ENCODE results near the gene USP6NL.
"Not testable (repeated sequence)": the region's sequence is repeated elsewhere in the genome, so short reads cannot be mapped to it uniquely, and the experiment has no call there.

USP6NL gene

DNA sequence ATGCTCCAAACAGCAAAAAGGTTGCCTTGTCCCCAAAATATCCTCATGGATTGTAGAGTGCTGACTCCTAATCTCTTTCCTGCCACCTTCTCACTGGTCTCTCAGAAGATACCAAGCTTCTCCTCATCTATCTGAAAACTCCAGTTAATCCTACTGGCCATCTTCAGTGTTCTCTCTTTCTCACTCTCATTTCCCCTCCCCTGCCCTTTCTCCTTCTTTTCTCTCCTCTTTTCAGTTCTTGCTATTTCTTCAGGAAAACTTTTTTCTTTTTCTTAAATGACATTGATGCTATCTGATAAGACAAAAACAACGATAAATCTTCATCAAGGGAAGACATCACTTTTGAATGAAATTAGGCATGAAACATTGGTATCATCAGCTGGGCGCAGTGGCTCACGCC is 109.8 kb downstream of the USP6NL start:
- in situ Hi-C loops (cut with MboI; ENCODE audit: low pct_unique_long_range_greater_than_20kb, low sequenced_read_pairs), result no loop called here

DNA sequence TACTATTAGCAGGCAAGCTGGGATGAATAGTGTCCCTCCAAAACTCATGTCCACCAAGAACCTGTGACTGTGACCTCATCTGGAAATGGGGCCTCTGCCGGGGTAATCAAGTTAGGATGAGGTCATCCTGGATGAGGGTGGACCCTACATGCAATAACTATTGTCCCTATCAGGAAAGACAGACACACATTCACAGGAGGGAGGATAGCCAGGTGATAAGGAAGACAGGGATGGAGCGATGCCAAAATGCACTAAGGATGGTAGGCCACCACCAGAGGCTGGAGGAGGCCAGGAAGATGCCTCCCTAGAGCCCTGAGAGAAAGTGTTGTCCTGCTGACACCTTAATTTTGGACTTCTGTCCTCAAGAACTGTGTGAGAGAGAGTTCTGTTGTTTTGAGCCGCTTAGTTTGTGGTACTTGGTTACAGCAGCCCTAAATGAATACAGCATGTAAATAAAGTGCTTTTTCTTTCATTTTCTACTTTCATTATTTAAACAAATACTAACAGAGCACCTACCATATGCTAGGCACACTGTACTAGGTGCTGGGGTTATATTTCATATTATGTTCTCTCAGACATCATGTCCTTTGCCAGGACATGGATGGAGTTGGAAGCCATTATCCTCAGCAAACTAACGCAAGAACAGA is 111.9 kb downstream of the USP6NL start:
- in situ Hi-C loops (cut with MboI; ENCODE audit: low pct_unique_long_range_greater_than_20kb, low sequenced_read_pairs), result no loop called here
- DNase-seq, result no peak

More for the DNA sequence above, 109.8 kb downstream of the USP6NL start:
- DNase-seq, result no peak

DNA sequence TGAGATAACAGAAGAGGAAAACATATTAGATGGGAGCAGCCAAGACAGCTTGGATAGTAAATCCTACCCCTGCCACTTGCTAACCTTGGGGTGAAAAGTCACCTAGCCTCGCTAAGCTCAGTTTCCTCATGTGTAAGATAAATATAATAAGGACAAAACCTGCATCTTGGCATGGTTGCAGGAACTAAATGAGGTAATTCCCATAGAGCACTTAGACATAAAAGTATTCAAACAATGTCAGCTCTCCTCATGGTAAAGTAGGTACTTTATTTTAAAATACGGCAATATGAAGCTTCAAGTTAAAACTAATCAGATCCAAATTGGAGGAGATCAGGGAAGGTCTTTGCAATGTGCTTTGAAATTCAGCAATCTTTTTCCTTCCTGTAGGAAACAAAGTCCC is 113.1 kb downstream of the USP6NL start:
- in situ Hi-C loops (cut with MboI; ENCODE audit: low pct_unique_long_range_greater_than_20kb, low sequenced_read_pairs), result no loop called here
- DNase-seq, result no peak

DNA sequence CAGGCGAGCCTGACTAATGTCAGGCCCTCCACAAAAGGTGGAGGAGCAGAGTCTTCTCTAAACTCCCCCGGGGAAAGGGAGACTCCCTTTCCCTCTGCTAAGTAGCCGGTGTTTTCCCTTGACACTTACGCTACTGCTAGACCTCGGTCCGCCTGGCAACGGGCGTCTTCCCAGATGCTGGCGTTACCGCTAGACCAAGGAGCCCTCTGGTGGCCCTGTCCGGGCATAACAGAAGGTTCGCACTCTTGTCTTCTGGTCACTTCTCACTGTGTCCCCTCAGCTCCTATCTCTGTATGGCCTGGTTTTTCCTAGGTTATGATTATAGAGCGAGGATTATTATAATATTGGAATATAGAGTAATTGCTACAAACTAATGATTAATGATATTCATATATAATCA is 116.5 kb downstream of the USP6NL start:
- in situ Hi-C loops (cut with MboI; ENCODE audit: low pct_unique_long_range_greater_than_20kb, low sequenced_read_pairs), result not testable (repeated sequence)

DNA sequence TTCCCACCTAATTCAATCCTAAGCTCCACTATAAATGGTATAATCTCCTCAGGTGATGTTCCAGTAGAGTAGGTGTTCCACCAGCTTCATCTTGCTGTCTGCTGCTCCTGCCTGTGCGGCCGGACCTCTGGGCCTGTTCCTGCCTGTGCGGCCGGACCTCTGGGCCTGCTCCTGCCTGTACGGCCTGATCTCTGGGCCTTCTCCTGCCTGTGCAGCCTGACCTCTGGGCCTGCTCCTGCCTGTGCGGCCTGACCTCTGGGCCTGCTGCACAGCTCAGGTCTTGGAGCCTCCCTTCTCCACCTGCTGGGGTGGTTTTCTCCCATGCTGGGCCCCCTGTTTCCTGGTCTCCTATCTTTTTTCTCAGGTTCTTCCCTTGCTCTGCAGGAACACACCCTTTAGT is 117.8 kb downstream of the USP6NL start:
- no peak for DNase-seq
- in situ Hi-C loops (cut with MboI; ENCODE audit: low pct_unique_long_range_greater_than_20kb, low sequenced_read_pairs), result no loop called here

More for the DNA sequence above, 116.5 kb downstream of the USP6NL start:
- not testable (repeated sequence) for DNase-seq

DNA sequence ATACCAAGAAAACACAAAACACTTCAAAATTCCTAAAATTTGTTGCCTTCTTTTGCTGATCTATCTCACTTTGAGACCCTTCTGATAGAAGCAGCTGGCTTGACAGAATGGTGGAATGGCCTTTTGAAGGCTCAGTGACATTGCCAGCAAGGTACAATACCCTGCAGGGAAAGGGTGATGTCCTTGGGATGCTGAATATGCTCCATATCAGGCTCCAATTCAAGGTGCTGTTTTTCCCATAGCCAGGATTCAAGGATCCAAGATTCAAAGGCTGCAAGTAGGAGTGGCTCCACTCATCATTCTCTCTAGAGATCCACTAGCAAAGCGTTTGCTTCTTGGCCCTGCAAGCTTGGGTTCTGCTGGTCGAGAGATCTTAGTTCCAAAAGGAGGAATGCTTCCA is 120.4 kb downstream of the USP6NL start:
- in situ Hi-C loops (cut with MboI; ENCODE audit: low pct_unique_long_range_greater_than_20kb, low sequenced_read_pairs), result no loop called here
- DNase-seq, result no peak

DNA sequence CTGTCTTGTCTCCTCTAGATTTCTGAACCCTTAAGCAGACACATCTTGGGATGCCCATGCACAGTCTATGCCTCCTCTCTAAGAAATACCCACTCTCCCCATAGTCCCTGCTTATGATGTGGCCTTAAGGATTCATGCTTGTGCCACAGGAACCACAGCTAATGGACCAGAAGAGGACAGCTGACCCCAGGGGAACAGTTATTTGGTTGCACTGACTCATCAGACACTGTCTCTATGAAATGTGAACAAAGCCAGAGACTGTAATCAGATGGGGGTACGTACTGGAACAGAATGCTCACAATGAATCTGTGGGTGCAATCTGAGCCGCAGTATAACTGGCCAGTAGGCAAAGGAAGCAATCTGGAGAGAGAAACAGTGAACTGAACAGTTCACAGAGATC is 121.9 kb downstream of the USP6NL start:
- in situ Hi-C loops (cut with MboI; ENCODE audit: low pct_unique_long_range_greater_than_20kb, low sequenced_read_pairs), result no loop called here
- DNase-seq, result no peak

DNA sequence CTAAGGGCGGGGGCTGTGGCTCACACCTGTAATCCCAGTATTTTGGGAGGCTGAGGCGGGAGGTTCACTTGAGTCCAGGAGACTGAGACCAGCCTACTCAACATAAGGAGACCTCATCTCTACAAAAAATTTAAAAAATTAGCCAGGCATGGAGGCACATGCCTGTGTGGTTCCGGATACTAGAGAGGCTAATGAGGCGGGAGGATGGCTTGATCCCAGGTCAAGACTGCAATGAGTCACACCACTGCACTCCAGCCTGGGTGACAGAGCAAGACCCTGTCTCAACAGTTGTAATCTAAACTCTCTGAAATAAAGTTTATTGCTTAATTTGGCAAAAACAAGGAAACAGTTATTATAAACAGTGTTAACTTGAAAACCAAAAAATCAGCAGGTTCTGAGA is 123.3 kb downstream of the USP6NL start:
- in situ Hi-C loops (cut with MboI; ENCODE audit: low pct_unique_long_range_greater_than_20kb, low sequenced_read_pairs), result no loop called here
- no peak for DNase-seq

DNA sequence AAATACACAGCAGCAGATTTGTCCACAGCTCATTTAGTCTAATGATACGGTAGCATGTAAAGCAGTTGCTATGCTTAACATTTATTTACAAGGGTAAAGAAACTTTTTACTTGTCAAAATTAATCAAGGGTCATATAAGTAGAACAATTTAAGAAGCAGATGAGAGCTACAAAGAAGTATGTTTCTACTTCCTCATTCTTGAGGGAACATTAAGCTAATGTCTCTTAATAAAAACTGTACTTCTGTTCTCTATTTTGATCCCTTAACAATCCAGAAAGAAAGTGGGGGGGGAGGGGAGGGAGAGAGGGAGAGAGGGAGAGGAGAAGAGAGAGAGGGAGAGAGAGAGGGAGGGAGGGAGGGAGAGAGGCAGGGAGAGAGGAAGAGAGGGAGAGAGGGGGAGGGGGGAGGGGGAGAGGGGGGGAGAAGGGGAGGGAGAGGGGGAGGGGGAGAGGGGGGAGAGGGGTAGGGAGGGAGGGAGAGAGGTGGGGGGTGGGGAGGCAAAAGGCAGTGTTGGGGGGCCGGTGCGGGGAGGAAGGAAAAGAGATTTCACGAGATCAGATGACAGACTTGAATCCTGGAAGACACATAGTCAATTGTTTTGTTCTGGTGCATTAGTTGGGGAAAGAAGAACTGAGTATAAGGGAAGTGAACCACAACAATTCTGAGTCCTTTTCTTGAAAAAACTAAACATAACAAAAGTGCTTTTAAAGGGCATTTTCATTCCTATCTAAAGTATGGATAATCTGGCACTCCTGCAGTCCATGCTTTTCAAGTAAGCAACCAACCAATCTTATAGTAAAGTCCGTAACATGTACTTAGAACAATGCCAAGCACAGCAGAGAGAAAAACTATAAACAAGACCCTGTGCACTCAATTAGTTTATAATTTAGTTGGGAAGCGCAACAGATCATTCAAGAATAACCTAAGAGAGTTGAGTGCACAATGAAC is 128.0 kb downstream of the USP6NL start:
- in situ Hi-C loops (cut with MboI; ENCODE audit: low pct_unique_long_range_greater_than_20kb, low sequenced_read_pairs), result no loop called here
- peak; percentile 42 for DNase-seq

DNA sequence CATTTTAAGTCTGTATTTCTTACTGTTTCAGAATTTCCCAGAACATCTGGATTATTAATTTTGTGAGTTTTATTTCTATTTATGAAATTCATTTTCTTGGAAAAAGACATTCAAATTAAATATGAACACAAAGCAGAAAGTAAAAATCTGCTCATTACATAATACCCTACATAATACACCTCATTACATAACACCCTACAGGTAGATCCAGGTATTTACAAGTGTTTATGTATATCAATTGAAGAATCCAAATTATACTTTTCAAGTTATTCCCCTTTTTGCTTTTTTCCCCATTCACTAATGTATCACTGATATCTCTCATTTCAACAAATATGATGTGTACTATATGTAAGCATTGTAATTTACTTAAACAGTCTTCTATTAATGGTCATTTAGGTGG is 129.1 kb downstream of the USP6NL start:
- in situ Hi-C loops (cut with MboI; ENCODE audit: low pct_unique_long_range_greater_than_20kb, low sequenced_read_pairs), result no loop called here
- DNase-seq, result no peak

DNA sequence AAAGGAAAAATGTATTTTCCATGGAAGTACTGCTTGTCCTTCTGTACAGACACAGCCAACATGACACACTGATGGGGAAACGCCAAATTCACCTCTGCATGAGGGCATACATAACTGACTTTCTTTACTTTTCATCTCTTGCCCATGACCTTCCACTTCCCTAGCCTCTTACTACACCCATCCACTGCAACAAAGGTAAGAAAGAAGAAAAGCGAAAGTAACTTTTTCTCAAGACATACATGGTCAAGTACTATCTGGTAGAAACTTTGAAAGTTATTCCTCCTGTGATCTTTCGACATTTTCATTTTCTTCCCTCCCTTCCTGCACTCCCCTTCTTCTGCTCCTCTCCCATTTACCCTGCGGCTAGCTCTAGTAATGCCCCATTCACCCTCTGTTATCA is 130.8 kb downstream of the USP6NL start:
- in situ Hi-C loops (cut with MboI; ENCODE audit: low pct_unique_long_range_greater_than_20kb, low sequenced_read_pairs), result no loop called here
- DNase-seq, result no peak

DNA sequence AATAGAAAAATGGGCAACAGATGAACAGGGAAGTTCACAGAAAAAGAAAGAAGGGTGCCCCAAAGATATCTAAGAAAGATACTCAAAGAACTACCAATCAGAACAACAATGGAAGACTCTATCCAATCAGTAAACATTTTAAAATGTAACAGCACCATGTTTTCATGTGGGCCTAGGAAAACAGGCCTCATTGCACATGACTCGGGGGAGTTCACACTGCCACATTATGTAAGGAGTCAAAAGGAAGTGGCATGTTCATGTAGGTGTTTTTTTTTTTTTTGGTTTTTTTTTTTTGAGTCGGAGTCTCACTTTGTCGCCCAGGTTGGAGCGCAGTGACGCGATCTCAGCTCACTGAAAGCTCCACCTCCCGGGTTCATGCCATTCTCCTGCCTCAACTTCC is 132.2 kb downstream of the USP6NL start:
- in situ Hi-C loops (cut with MboI; ENCODE audit: low pct_unique_long_range_greater_than_20kb, low sequenced_read_pairs), result no loop called here
- DNase-seq, result no peak

DNA sequence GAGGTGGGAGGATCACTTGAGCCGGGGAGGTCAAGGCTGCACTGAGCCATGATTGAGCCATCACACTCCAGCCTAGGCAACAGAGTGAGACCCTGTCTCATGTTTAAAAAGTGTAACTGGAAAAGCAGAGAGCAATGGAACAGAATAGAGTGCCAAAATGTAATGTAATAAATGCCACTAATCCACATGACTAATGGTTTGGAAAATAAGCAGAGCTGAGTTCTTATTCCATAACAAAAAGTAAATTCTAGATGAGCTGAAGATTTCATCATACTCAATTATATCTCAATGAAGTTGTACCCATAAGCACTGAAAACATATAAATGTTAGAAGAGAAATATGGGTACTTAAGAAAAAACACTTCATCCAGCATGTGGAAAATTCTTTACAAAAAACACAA is 132.6 kb downstream of the USP6NL start:
- in situ Hi-C loops (cut with MboI; ENCODE audit: low pct_unique_long_range_greater_than_20kb, low sequenced_read_pairs), result no loop called here
- no peak for DNase-seq

DNA sequence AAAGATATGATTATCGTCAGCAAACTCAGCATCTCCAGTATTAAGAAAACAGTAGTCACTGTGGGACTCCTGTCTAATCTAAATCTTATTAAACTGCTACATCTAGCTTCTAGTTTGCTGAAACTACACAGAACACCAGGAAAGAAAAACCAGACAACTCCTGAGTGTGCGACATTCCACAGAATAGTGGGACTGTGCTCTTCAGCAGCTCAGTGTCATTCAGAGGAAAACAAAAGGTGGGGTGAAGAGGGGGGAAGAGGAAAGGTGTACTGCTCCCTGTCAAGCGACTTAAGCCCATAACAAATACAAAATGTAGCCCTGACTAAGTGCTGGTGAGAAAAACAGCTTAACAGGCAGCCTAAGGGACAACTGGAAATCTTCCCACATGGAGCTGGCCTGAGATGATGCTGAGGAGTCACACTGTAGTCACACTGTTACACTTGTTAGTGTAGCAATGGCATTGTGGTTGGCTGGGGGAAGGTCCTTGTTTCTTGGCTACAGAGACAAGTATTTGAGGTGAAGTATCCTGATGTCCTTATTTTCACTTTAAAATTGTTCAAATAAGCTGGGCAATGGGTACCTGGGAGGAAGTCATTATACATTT is 135.5 kb downstream of the USP6NL start:
- DNase-seq, result no peak
- in situ Hi-C loops (cut with MboI; ENCODE audit: low pct_unique_long_range_greater_than_20kb, low sequenced_read_pairs), result no loop called here

DNA sequence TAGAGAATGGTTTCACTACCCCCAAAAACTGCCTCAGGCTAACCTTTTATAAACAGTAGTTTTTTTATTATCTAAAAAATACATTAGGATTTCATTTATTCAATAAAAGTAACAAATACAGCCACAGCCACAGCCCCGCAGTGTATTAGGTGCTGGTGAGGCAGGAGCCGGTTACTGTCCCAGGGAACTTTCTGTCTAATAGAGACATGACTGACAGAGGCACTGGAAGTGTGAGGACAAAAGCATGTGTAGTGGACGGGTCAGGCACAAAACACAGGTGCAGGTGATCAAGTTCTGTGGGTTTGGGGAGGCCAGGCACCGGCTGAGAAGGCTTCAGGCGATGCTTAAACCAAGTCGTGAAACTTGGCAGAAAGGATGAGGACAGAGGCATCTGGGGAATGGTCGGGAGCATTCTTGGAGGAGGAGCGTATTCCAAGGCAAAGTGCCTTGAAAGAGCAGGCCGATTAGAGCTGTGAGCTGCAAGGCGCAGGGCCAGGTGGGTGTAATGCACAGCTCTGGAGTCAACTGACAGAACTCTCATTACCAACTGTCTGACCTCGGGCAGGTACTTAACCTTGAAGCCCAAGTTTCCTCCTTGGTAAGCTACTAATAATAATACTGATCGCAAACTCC is 138.2 kb downstream of the USP6NL start:
- in situ Hi-C loops (cut with MboI; ENCODE audit: low pct_unique_long_range_greater_than_20kb, low sequenced_read_pairs), result no loop called here

DNA sequence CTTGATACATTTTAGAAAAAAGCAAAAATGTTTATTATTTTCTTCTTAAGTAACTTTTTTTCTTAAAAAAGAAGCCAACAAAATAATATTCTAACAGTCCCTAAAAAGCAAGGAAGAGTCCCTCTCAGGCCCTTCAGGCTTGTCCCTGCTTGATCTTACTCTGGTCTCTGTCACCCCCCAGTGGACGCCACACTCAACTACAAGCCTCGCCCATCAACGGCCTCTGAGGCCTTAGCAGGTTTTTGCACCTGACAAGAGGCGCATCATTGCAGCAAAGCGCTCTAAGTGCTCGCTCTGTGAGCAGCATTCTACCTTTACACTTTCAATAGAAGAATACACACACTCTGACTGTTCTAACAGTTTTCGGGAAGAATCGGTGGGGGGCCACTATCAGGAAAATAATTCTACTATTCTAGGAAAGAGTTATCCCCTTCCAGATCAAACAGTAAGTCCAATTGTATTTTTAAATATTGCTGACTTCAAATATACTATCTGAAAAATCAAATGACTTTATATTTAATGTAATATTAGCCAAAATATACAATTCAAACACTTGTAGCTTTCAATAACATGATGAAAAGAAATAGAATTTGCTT is 139.2 kb downstream of the USP6NL start:
- in situ Hi-C loops (cut with MboI; ENCODE audit: low pct_unique_long_range_greater_than_20kb, low sequenced_read_pairs), result no loop called here
- peak; percentile 72 for DNase-seq

More for the DNA sequence above, 138.2 kb downstream of the USP6NL start:
- DNase-seq, result no peak

DNA sequence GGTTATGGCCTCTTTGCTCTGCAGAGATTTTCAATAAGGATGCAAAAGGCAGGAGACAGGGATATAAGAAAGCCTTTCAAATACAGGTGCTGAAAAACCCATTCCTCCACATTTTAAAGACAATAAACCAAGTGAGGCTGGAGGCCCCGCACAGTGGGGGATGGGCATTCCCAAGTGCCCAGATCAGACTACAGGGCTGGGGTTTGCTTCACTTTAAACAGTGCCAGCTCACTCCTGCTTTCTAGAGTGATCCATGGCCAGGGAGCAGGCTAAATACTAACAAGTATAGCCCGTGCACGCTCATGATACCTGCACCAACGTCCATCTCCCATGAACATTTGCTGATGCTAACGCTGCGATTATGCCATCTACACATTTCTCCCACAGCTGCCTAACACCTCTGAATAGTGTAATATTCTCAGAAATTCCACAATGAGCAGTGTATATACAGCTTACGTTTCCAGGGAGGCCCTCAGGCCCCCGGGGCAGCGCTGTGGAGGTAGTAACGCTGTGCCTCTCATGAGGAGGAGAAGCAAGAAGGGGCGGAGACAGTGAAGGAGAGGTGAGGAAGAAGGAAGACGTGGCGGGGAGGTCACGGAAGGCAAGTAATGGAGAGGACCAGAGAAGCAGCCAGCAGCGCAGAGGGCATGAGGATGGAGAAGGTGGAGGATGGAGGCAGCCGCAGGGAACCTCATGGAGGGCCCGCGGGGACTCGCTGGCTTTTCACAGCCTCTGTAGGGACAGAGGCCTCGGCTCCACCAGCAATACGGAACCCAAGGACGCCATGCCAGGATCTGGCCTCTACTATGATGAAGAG is 141.7 kb downstream of the USP6NL start:
- in situ Hi-C loops (cut with MboI; ENCODE audit: low pct_unique_long_range_greater_than_20kb, low sequenced_read_pairs), result no loop called here
- DNase-seq, result no peak

DNA sequence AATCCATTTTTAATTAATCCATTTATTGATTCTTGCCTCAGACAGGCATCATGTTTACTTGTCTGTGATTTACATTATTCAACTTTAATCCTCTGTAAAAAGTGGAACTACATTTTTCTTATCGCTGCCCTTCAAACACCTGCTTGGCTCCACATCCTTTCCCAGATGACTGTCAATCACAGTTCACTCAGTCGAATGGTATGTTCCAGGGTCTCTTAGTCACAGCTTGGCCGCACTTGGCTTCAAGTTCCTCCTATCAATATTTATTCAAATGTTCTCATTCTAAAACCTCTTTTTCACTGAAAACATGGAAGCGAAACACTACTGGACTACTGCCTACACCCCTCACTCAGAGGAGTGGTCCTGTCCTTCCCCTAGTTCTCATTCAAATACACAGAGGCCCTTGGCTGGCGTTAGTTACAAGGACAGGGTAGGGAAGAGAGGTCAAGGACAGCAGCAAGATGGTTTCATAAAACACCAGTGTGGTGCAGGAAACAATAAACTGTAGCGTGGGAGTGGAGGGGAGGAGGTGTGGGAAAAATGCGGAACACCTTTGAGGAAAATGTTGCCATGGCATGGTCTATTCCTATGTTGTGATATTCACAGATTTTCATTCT is 143.2 kb downstream of the USP6NL start:
- in situ Hi-C loops (cut with MboI; ENCODE audit: low pct_unique_long_range_greater_than_20kb, low sequenced_read_pairs), result no loop called here
- DNase-seq, result no peak

Measured in KBM-7 (cell line).